GM21447 (cell line): ENCODE results near the gene NUP160.

Experiments used
- ATAC-seq: cut with Tn5 transposase; IDR thresholded peaks from one replicate; pipeline ENCODE4 v1.9.1; 2021; ENCODE audit not compliant: unreplicated experiment

Gene NUP160

DNA sequence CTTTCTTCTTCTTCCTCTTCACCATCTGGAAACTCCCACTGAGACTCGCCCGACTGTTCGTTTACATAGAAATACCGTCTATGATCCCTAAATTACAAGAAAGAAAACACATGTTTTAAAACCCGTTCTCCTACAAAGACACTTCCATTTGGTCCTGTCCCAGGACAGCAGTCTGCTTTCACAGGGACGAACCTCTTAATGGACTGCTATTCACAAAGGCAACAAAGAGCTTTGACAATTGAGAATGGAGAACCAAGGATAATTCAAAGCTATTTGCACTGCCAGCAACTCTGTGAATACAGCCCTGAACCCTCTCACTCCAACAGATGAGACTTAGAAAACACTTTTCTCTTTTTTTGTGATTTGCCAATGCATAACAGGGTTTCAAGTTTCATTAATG is 116.7 kb downstream of the NUP160 start:
- ATAC-seq = no peak
